ENCODE results near the gene CDH1. TPM values are rescaled to one million over a fixed set of nuclear protein-coding genes. Genes with fewer than 3 reads are reported as not detected.

CDH1 gene
- total RNA-seq, 2 experiments from 2014 or later = 0.31 to 0.49 TPM

- no peak overlapping the region for H3K27ac ChIP-seq (ENCODE audit: low read depth in 1 of 2, low read length in 2 of 2)
- ChIA-PET CTCF (no interaction called here), POLR2A (no interaction called here)
- H3K27me3 Mint-ChIP-seq = peaks cover 34% of the 10 kb centered on the region
- no peaks in the 10 kb centered on the region for H3K9me3 Mint-ChIP-seq
- H3K9me3 ChIP-seq (ENCODE audit: control insufficient read depth in 1 of 2, insufficient read depth in 1 of 2, low read length in 2 of 2) = no peaks in the 10 kb centered on the region
- DNase-seq = peak in 1 of 14 experiments; percentile 20
- no peaks in the 10 kb centered on the region for H3K36me3 Mint-ChIP-seq (ENCODE audit: low read depth)
- TF ChIP-seq, protein P1, sequence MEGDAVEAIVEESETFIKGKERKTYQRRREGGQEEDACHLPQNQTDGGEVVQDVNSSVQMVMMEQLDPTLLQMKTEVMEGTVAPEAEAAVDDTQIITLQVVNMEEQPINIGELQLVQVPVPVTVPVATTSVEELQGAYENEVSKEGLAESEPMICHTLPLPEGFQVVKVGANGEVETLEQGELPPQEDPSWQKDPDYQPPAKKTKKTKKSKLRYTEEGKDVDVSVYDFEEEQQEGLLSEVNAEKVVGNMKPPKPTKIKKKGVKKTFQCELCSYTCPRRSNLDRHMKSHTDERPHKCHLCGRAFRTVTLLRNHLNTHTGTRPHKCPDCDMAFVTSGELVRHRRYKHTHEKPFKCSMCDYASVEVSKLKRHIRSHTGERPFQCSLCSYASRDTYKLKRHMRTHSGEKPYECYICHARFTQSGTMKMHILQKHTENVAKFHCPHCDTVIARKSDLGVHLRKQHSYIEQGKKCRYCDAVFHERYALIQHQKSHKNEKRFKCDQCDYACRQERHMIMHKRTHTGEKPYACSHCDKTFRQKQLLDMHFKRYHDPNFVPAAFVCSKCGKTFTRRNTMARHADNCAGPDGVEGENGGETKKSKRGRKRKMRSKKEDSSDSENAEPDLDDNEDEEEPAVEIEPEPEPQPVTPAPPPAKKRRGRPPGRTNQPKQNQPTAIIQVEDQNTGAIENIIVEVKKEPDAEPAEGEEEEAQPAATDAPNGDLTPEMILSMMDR (IDR thresholded peaks at IDR 0.05) = no peak
- no peaks in the 10 kb centered on the region for H3K36me3 ChIP-seq (ENCODE audit: insufficient read depth, low read length)
- no peaks in the 10 kb centered on the region for H3K4me1 ChIP-seq (ENCODE audit: insufficient read depth, low read length)
- ATAC-seq (ENCODE audit: poor library complexity) = no peak
- peaks cover 0 to 4% of the 10 kb centered on the region in 2 experiments for H3K27me3 ChIP-seq (ENCODE audit: control insufficient read depth in 1 of 2, insufficient read depth in 2 of 2, low read length in 2 of 2)
- H3K4me3 Mint-ChIP-seq = no peak overlapping the region
- no peaks in the 10 kb centered on the region for H3K4me1 Mint-ChIP-seq (ENCODE audit: low read depth)
- H3K27ac Mint-ChIP-seq = no peak overlapping the region
- intact Hi-C loops (cut with DNase I, micrococcal nuclease) = no loop called here
- no peak overlapping the region for H3K4me3 ChIP-seq (ENCODE audit: low read length)
Observed at GRCh38 chr16:68710211-68710610, 26.9 kb upstream of the CDH1 start.

GRCh38 chr16:68711421-68712139, 25.5 kb upstream of the CDH1 start:
- Mint-ChIP-seq H3K27ac (no peak overlapping the region), H3K27me3 (peaks cover 33% of the 10 kb centered on the region), H3K4me1 (ENCODE audit: low read depth) (no peaks in the 10 kb centered on the region), H3K4me3 (no peak overlapping the region), H3K36me3 (ENCODE audit: low read depth) (no peaks in the 10 kb centered on the region), H3K9me3 (no peaks in the 10 kb centered on the region)
- TF ChIP-seq, protein P1 (IDR thresholded peaks at IDR 0.05) = no peak
- no peaks in the 10 kb centered on the region for H3K4me1 ChIP-seq (ENCODE audit: insufficient read depth, low read length)
- no peak overlapping the region for H3K27ac ChIP-seq (ENCODE audit: low read depth in 1 of 2, low read length in 2 of 2)
- H3K27me3 ChIP-seq (ENCODE audit: control insufficient read depth in 1 of 2, insufficient read depth in 2 of 2, low read length in 2 of 2) = peaks cover 0 to 4% of the 10 kb centered on the region in 2 experiments
- H3K9me3 ChIP-seq (ENCODE audit: control insufficient read depth in 1 of 2, insufficient read depth in 1 of 2, low read length in 2 of 2) = no peaks in the 10 kb centered on the region
- DNase-seq = peak in 3 of 14 experiments; percentile 10 to 75 (median 67)
- CTCF ChIA-PET = no interaction called here
- H3K4me3 ChIP-seq (ENCODE audit: low read length) = no peak overlapping the region
- intact Hi-C loops (cut with DNase I, micrococcal nuclease) = no loop called here
- ATAC-seq (ENCODE audit: poor library complexity) = no peak
- H3K36me3 ChIP-seq (ENCODE audit: insufficient read depth, low read length) = no peaks in the 10 kb centered on the region
- POLR2A ChIA-PET = no interaction called here

DNA sequence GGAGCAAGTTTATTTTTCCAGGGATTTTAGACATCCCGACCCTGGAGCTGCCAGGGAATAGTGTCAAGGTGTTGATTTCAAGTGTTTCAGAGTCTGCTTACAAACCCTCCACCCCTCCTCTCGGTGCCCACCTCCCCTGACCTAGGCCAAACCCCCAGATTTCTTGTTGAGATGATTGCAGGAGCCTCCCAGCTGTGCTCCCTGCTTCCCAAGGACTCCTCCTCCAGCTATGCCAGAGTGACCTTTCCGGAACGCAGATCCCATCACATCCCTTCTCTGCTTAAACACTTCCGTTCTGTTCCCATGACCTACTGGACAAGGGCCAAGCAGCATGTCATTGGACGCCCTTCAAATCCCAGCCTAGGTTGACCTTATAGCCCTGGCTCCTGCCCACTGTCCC, 23.7 kb upstream of the CDH1 start:
- CTCF ChIA-PET = no interaction called here
- intact Hi-C loops (cut with DNase I, micrococcal nuclease) = no loop called here
- TF ChIP-seq, protein P1 (IDR thresholded peaks at IDR 0.05) = no peak

More for the DNA sequence above, 23.7 kb upstream of the CDH1 start:
- Mint-ChIP-seq H3K27me3 (peaks cover 29% of the 10 kb centered on the region), H3K4me1 (ENCODE audit: low read depth) (no peaks in the 10 kb centered on the region), H3K4me3 (no peak overlapping the region), H3K27ac (no peak overlapping the region), H3K36me3 (ENCODE audit: low read depth) (no peaks in the 10 kb centered on the region), H3K9me3 (peaks cover 2% of the 10 kb centered on the region)
- no peaks in the 10 kb centered on the region for H3K4me1 ChIP-seq (ENCODE audit: insufficient read depth, low read length)
- H3K4me3 ChIP-seq (ENCODE audit: low read length) = no peak overlapping the region
- POLR2A ChIA-PET = no interaction called here
- H3K36me3 ChIP-seq (ENCODE audit: insufficient read depth, low read length) = no peaks in the 10 kb centered on the region
- no peak for DNase-seq
- H3K27ac ChIP-seq (ENCODE audit: low read depth in 1 of 2, low read length in 2 of 2) = no peak overlapping the region
- peaks cover 0 to 8% of the 10 kb centered on the region in 2 experiments for H3K9me3 ChIP-seq (ENCODE audit: control insufficient read depth in 1 of 2, insufficient read depth in 1 of 2, low read length in 2 of 2)
- peaks cover 0 to 4% of the 10 kb centered on the region in 2 experiments for H3K27me3 ChIP-seq (ENCODE audit: control insufficient read depth in 1 of 2, insufficient read depth in 2 of 2, low read length in 2 of 2)
- no peak for ATAC-seq (ENCODE audit: poor library complexity)
